ENCODE data around the gene DENND5B.
"Not testable (repeated sequence)": the region's sequence is repeated elsewhere in the genome, so short reads cannot be mapped to it uniquely, and the experiment has no call there.

Gene DENND5B

DNA sequence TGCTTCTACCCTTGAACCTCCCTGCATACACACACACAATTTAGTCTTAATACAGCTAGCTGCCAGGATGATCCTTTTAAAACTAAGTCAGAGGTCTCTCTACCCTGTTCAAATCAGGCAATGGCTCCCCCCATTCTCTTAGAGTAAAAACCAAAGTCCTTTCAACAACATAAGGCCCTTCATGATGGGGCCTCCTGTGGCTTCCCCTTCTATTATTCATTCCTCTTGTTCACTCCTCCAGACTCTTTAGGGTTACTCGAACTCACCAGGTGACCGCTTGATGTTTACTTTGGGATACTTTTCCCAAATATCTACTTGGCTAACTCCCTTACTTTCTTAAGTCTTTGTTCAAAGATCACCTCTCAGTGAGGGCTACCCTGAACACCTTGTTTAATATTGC is 30.4 kb downstream of the DENND5B start:
- no peak for DNase-seq (ENCODE audit: extremely low read depth in 1 of 2, low read depth in 1 of 2)

DNA sequence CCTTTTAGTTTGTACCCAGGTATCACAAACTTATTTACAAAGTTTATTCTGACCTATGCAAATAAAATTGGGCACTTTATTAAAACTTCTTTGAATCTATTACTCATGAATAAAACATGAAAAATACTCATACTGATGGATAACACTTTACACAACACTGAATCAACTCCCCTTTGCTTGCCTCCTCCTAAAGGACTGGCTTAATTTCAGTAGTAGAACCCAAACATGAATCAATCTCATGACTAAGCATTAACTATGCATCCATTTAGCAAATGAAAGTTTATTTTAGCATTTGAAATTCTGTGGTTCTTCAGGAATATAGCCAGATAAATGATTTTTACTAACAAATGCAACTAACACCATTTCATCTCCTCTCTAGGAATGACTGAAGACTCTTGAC is 32.4 kb downstream of the DENND5B start:
- DNase-seq (ENCODE audit: extremely low read depth in 1 of 2, low read depth in 1 of 2), result no peak

- DNase-seq (ENCODE audit: extremely low read depth in 1 of 2, low read depth in 1 of 2), result no peak
Measured at GRCh38 chr12:31557707-31558106, 33.2 kb downstream of the DENND5B start.

GRCh38 chr12:31555466-31555865 is 35.5 kb downstream of the DENND5B start:
- not testable (repeated sequence) for DNase-seq (ENCODE audit: extremely low read depth in 1 of 2, low read depth in 1 of 2)

GRCh38 chr12:31550590-31550989 is 40.3 kb downstream of the DENND5B start:
- not testable (repeated sequence) for DNase-seq (ENCODE audit: extremely low read depth in 1 of 2, low read depth in 1 of 2)

DNA sequence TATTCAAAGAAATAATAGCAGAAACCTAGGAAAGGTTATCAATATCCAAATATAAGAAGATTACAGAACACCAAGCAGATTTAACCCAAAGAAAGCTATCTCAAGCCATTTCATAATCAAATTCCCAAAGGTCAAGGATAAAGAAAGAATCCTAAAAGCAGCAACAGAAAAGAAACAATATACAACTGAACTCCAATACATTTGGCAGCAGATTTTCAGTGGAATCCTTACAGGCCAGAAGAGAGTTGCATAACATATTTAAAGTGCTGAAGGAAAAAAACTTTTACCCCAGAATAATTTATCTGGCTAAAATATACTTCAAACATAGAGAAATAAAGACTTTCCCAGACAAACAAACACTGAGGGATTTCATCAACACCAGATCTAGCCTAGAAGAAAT is 54.3 kb downstream of the DENND5B start:
- DNase-seq (ENCODE audit: extremely low read depth in 1 of 2, low read depth in 1 of 2), result no peak

- DNase-seq (ENCODE audit: extremely low read depth in 1 of 2, low read depth in 1 of 2), result no peak
Measured at GRCh38 chr12:31533470-31533869, 57.5 kb downstream of the DENND5B start.

DNA sequence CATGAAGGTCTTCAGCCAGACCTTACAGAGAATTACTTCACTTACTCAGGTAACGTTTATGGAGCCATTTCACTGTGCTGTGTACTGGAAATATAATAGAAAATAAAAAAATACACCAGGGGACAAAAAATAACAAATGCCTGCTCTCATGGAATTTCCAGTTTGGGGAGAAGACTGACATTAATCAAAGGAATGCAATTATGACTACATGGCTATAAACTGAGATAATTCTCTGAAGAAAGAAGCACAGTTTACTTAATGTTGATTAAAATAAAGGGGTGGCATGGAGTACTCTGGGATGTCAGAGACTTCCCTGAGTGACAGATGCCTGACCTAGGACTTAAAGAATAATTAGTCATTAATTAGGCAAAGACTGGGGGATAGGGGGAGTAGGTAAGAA is 59.0 kb downstream of the DENND5B start:
- no peak for DNase-seq (ENCODE audit: extremely low read depth in 1 of 2, low read depth in 1 of 2)

DNA sequence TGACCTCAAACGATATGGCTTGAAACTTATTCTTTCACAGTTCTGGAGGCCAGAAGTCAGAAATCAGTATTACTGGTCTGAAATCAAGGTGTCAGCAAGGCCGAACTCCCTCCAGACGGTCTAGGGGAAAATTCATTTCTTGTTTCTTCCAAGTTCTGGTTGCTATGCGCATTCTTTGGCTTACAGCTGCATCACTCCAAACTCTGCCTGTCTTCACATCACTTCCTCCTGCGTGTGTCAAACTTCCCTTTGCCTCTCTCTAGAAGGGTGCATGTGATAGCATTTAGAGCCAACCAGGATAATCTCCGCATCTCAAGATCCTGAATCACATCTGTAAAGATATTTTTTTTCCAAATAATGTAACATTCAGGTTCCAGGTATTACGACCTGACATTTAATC is 62.8 kb downstream of the DENND5B start:
- no peak for DNase-seq (ENCODE audit: extremely low read depth in 1 of 2, low read depth in 1 of 2)

- no peak for DNase-seq (ENCODE audit: extremely low read depth in 1 of 2, low read depth in 1 of 2)
Measured at GRCh38 chr12:31527083-31527482, 63.9 kb downstream of the DENND5B start.

DNA sequence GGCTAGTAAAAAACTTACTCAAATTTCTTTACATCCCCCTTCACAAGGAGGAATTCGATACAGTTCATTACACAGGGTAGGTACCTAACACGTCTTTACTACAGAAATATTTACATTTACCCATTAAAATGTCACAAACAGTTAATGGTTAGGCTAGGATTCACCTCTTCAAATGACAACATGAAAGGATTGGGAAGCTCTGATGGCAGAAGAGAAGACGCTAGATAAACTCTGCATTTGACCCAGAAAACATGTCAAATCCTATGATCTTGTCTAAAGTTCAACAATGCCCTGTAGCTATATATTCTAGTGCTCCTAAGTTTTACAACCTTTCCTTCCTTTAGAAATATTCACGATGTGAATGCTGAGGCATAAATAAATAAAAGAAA is 64.8 kb downstream of the DENND5B start:
- no peak for DNase-seq (ENCODE audit: extremely low read depth in 1 of 2, low read depth in 1 of 2)

DNA sequence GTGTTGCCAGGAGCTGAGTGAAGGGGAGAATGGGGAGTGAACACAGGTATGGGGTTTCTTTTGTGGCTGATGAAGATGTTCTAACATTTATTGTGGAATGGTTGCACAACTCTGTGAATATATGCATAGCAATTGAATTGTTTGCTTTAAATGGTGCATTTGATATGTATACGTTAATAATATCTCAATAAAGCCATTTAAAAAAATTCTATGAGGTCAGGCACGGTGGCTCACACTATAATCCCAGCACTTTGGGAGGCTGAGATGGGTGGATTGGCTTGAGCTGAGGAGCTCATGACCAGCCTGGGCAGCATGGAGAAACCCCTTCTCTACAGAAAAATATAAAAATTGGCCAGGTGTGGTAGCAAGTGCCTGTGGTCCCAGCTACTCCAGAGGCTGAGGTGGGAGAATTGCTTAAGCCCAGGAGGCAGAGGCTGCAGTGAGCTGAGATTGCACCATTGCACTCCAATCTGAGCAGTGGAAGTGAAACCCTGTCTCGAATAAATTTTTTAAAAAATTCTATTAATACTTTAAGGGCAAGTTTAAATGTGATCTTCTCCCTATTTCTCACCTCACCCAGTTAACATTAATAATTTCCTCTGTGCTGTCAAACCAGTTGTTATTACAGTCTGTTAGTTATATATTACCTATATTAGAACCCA is 65.3 kb downstream of the DENND5B start:
- DNase-seq (ENCODE audit: extremely low read depth in 1 of 2, low read depth in 1 of 2), result no peak

- DNase-seq (ENCODE audit: extremely low read depth in 1 of 2, low read depth in 1 of 2), result no peak
Measured at GRCh38 chr12:31524791-31525495, 66.0 kb downstream of the DENND5B start.

- DNase-seq (ENCODE audit: extremely low read depth in 1 of 2, low read depth in 1 of 2), result no peak
Measured at GRCh38 chr12:31523306-31523705, 67.6 kb downstream of the DENND5B start.

DNA sequence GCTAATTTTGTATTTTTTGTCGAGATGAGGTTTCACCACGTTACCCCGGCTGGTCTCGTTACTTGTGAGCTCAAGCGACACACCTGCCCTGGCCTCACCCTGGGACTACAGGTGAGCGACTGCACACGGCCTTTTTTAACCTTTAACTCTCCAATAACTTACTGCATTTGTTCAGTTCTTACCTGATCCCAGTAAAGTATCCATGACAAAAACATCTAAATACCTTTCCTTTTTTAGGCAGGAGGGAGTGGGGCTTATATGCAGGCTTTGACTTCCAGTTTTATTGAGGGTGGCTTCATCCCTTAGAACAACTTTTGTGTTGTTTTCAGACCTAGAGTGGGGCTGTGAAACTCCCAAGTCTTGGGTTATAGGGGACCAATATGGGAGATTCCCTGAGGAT is 68.3 kb downstream of the DENND5B start:
- no peak for DNase-seq (ENCODE audit: extremely low read depth in 1 of 2, low read depth in 1 of 2)

- no peak for DNase-seq (ENCODE audit: extremely low read depth in 1 of 2, low read depth in 1 of 2)
Measured at GRCh38 chr12:31521964-31522363, 69.0 kb downstream of the DENND5B start.

GRCh38 chr12:31519511-31519910 is 71.4 kb downstream of the DENND5B start:
- no peak for DNase-seq (ENCODE audit: extremely low read depth in 1 of 2, low read depth in 1 of 2)

DNA sequence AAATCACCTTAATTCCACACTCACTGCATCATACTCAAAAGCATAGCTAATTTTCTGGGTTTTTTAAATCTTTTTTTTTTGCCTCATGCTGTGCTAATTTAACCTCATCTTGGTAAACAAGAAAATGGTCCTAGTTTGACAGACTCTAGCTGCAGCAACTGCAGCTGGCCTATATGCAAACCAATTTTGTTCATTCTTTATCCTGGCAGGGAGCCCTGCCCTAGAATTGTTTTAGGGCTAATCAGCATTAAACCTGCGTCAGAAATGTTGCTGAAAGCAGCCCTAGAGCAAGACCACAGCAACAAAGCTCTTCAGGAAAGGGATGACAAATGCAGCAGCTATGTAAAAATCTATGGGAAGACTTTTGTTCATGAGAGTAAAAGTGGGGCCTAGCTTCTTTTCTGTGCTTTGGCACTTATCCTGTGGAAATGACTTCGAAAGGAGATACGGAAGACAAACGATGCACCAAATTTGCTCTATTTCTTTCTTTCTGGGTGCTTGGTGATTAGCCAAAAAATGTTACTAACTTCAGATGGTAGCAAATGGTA is 72.2 kb downstream of the DENND5B start:
- DNase-seq (ENCODE audit: extremely low read depth in 1 of 2, low read depth in 1 of 2), result no peak

GRCh38 chr12:31517994-31518393 is 72.9 kb downstream of the DENND5B start:
- no peak for DNase-seq (ENCODE audit: extremely low read depth in 1 of 2, low read depth in 1 of 2)

- DNase-seq (ENCODE audit: extremely low read depth in 1 of 2, low read depth in 1 of 2), result no peak
Measured at GRCh38 chr12:31516702-31517101, 74.2 kb downstream of the DENND5B start.

DNA sequence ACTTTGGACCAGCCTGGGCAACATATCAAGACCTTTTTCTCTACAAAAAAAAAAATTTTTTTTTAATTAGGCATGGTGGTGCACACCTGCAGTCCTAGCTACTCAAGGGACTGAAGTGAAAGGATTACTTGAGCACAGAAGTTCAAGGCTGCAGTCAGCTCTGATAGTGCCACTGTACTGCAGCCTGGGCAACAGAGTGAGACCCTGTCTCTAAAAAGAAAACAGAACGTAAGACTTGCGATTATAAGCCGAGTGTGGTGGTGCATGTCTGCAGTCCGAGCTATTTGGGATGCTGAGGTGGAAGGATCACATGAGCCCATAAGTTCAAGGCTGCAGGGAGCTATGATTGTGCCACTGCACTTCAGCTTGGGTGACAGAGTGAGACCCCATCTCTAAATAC is 76.0 kb downstream of the DENND5B start:
- no peak for DNase-seq (ENCODE audit: extremely low read depth in 1 of 2, low read depth in 1 of 2)

GRCh38 chr12:31510034-31510433 is 80.9 kb downstream of the DENND5B start:
- DNase-seq (ENCODE audit: extremely low read depth in 1 of 2, low read depth in 1 of 2), result no peak
